Fibroblast of pulmonary artery (primary cell): ENCODE data around the gene DNMT3L.

Experiments
- DNase-seq: peaks from one replicate; pipeline ENCODE4 v3.0.0-alpha.2; 2010; ENCODE audit warnings: low read depth
- H3K4me3 ChIP-seq: replicated peaks from 2 replicates; pipeline ENCODE4 v1.5.1; 2011; ENCODE audit warnings: low read depth, mild to moderate bottlenecking, control low read depth, low read length, moderate library complexity
- TF ChIP-seq, protein P1 (sequence below): IDR thresholded peaks from 2 replicates; pipeline ENCODE4 v1.5.1; 2011; ENCODE audit warnings: mild to moderate bottlenecking, control low read depth, low read length, inconsistent platforms; ENCODE audit errors: missing control alignments

The DNMT3L gene

DNA sequence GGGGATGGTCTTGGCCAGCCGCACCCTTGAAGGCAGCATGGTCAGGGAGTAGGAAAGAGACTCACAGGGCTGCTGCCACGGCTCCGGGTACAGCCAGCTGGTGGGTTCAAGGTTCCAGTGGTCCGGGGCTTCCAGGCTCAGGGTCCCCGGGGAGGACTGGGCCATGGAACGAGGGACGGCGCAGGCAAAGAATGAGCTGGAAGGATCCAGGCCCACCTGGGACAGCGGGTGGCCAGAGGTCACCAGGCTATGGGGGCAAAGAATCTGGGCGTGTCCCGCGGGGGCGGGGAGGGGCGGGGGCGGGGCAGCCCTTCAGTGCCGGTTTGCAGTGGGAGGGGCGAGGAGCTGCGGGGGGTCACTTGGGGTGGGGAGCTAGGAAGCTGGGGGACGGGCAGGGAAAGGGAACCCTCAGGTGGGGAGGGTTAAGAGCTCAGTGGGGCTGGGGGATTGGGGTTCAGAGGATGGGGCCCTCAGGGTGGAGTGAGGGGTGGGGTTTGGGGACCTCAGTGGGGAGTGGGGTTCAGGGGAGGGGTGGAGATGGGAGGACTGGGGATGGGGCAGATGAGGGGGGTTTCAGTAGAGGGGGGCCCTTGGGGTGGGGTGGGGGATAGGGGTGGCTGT is at the start of gene DNMT3L:
DNMT3L (minus strand) TSS at position 223 of the 621 bp plus-strand sequence. CDS start 638 bp downstream, outside the sequence.
- H3K4me3 ChIP-seq, result no peak within 1 kb of the TSS
- DNase-seq, result no peak
- TF ChIP-seq, protein P1, sequence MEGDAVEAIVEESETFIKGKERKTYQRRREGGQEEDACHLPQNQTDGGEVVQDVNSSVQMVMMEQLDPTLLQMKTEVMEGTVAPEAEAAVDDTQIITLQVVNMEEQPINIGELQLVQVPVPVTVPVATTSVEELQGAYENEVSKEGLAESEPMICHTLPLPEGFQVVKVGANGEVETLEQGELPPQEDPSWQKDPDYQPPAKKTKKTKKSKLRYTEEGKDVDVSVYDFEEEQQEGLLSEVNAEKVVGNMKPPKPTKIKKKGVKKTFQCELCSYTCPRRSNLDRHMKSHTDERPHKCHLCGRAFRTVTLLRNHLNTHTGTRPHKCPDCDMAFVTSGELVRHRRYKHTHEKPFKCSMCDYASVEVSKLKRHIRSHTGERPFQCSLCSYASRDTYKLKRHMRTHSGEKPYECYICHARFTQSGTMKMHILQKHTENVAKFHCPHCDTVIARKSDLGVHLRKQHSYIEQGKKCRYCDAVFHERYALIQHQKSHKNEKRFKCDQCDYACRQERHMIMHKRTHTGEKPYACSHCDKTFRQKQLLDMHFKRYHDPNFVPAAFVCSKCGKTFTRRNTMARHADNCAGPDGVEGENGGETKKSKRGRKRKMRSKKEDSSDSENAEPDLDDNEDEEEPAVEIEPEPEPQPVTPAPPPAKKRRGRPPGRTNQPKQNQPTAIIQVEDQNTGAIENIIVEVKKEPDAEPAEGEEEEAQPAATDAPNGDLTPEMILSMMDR, result no peak

DNA sequence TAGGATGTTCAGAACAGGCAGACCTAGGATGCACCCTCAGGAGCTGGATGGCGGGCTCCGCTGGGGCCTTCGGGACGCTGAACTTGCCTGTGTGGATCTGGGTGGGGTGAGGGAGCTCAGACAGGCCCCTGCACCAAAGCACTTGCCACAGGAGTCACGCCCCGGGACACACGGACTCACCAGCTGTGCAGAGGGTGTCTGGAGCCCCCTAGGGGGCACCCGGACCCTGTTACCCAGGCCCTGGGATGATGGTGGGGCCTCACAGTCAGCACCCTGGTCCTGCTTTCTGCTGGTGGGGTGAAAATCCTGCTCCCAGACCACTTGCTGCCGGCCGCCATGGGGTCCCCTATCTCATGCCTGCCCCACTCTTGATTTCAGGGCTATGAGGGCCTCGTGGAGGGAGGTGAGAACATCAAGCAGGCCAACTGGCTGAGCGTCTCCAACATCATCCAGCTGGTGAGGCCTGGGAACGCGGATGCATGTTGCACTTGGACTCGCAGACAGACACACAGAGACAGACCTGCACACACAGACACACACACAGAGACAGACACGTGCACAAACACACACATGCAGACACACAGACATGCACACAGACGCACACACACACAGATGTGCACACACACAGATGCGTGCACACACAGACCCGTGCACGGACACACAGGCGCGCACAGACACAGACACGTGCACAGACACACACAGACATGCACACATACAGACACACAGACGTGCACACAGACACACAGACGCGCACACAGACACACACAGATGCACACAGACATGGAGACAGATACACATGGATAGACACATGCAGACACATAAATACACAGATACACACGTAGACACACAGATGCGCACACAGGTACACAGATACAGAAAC is 49.2 kb upstream of the DNMT3L start:
- no peak for DNase-seq
- TF ChIP-seq, protein P1, result no peak
- H3K4me3 ChIP-seq, result no peak overlapping the region

DNA sequence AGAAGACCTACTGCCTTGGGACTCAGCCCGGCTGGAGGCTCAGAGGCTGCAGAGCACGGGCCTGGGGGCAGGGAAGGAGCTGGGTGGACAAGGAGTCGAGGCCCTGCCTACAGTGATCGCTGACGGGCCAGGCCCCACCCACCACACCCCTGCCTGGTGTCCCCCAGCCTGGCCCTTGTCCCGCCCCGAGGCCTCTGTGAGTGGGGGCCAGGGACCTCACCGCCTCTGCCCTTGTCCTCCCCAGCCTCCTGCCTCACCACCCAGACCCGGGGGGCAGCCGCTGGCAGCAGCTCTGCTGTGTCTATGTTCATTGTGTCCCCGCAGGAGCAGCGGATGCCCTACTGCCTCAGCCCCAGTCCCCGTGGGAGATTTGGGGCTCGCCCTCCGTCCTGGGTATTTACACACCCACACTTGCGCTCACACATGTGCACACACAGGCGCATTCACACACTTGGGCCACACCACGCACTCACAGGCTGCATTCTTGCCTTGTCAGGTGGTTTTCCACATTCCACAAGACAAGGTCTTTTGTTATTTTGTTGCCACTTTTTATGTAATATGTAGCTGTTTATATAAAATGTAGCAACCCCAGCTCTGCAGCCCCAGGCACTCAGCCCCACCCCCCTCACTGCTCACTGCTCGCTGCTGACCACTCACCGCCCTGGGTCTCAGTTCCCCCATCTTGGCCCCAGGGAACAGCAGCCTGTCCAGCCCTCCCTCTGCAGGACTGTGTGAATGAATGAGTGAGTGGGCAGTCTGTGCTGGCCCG is 45.4 kb upstream of the DNMT3L start:
- no peak for DNase-seq
- TF ChIP-seq, protein P1, result no peak
- no peak overlapping the region for H3K4me3 ChIP-seq

DNA sequence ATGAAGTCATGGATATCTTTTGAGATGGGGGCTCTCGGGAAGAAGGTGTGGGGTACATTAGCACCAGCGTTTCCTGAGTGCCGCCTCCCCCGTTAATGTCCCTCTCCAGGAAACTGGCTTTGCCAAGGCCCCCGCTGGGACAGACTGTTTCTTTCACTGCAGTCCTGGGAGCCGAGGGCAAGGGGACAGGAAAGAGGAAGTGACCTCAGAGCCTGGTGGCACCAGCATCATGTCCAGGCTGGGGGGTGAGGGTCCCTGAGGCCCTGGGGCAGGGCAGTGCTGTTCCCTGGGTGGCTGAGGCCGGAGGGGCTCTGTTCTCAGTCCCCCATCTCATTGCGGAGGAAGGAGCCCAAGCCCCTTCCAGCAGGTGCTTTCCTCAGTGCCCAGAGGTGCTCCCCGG is 44.0 kb upstream of the DNMT3L start:
- no peak for DNase-seq
- H3K4me3 ChIP-seq, result no peak overlapping the region
- TF ChIP-seq, protein P1, result no peak

DNA sequence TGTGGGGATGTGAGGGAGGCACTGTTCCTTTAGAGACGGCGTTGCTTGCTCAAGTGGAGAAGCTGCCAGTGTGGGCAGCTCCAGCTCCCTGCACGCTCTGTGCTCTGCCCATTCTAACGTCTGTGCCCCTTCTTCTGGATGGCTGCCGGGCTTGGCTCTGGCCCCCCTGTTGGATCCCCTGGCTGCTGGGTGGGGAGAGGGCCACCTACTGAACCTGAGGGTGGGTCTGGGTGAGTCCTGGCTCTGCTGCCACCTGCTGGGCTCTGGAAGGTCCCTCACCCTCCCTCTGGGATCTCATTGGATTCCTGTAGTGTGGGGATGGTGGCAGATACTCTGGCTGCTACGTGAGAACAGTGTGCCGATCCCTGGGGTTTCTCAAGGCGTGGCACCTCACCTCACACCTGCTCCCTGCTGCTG is 43.2 kb upstream of the DNMT3L start:
- H3K4me3 ChIP-seq, result no peak overlapping the region
- TF ChIP-seq, protein P1, result peak; percentile 77
- DNase-seq, result peak; percentile 55

DNA sequence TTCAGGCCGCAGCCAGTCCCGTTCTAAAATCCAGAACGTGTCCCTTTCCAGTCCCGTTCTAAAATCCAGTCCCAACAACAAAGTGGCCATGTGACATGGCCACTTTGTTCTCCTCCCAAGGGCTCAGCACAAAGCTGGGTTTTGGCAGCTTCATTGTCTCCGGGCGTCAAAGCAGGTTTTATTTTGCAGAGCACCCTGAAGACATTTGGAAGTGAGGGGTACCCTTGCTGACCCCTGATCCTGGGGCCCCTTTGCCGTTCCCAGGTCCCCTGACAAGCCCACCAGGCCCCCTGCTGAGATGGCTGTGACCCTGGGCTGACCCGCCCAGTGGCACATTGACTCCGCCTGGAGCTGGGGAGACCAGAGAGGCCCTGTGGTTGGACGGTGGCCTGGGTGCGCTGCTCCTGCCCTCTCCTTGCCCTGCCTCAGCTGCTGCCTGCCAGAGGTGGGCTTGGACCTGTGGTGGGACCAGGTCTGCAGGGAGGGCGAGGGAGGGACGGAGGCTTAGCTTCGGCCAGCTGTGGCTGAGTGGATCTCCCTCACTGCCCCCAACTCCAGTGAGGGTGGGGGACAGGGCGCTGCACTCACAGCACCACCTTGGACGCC is 42.4 kb upstream of the DNMT3L start:
- H3K4me3 ChIP-seq, result no peak overlapping the region
- no peak for DNase-seq
- TF ChIP-seq, protein P1, result no peak
